Osteoblast (primary cell): Measurements from ENCODE around the gene SLC22A5. TPM values are rescaled to one million over a fixed set of nuclear protein-coding genes. Genes with fewer than 3 reads are reported as not detected.

Source experiments
- DNase-seq: peaks from one replicate; pipeline ENCODE4 v3.0.0; 2011; ENCODE audit warnings: low spot score, mixed read lengths; ENCODE audit not compliant: insufficient read length; ENCODE audit errors: missing footprints
- H2AFZ ChIP-seq: 2 replicates; pipeline ENCODE4 v1.6.0; 2011; ENCODE audit warnings: mild to moderate bottlenecking, low read length
- H3K27ac ChIP-seq: 2 replicates; pipeline ENCODE4 v1.5.1; 2011; ENCODE audit warnings: mild to moderate bottlenecking, low read depth, low read length, moderate library complexity
- H3K27me3 ChIP-seq: 2 replicates; pipeline ENCODE4 v1.6.0; 2012; ENCODE audit warnings: mild to moderate bottlenecking, control low read depth, inconsistent platforms, low read length, moderate library complexity; ENCODE audit not compliant: insufficient read depth
- H3K36me3 ChIP-seq: 2 replicates; pipeline ENCODE4 v1.5.1; 2011; ENCODE audit warnings: mild to moderate bottlenecking, low read length, control low read depth, moderate library complexity; ENCODE audit not compliant: insufficient read depth
- H3K4me1 ChIP-seq: 2 replicates; pipeline ENCODE4 v1.5.1; 2011; ENCODE audit warnings: mild to moderate bottlenecking, low read length, control low read depth, moderate library complexity; ENCODE audit not compliant: insufficient read depth
- H3K4me2 ChIP-seq: 2 replicates; pipeline ENCODE4 v1.6.0; 2011; ENCODE audit warnings: mild to moderate bottlenecking, low read length; ENCODE audit not compliant: insufficient read depth
- H3K4me3 ChIP-seq: fragments of 200-600 bp; sonication (generic); 3 replicates; pipeline ENCODE4 v1.5.1; 2012; ENCODE audit warnings: mild to moderate bottlenecking, low read length, inconsistent platforms; ENCODE audit not compliant: insufficient read depth
- H3K79me2 ChIP-seq: 2 replicates; pipeline ENCODE4 v1.6.0; 2012; ENCODE audit warnings: mild to moderate bottlenecking, low read length, control low read depth, inconsistent platforms; ENCODE audit not compliant: insufficient read depth
- H3K9me3 ChIP-seq: 2 replicates; pipeline ENCODE4 v1.5.1; 2011; ENCODE audit warnings: low read depth, low read length, control low read depth
- H4K20me1 ChIP-seq: 2 replicates; pipeline ENCODE4 v1.6.0; 2012; ENCODE audit warnings: mild to moderate bottlenecking, low read length, control low read depth; ENCODE audit not compliant: insufficient read depth
- CTCF ChIP-seq: IDR thresholded peaks from 2 replicates; pipeline ENCODE4 v1.5.1; 2011; ENCODE audit warnings: mild to moderate bottlenecking, low read depth, low read length, moderate library complexity; ENCODE audit errors: extremely low read depth
- total RNA-seq: library from RNA; depleted of rRNA; stranded (reverse); fragments of >200 nt; gene quantifications from 2 replicates; pipeline ENCODE4 v1.2.3, GENCODE V29; 2012

SLC22A5 gene
- total RNA-seq, 1 donor = 5.4 TPM

GRCh38 chr5:132380741-132381140, 11.2 kb downstream of the SLC22A5 start:
- Histone ChIP-seq H3K4me1 (peaks cover 7% of the 10 kb centered on the region), H4K20me1 (no peaks in the 10 kb centered on the region), H3K36me3 (no peaks in the 10 kb centered on the region), H3K4me3 (no peak overlapping the region), H3K27me3 (no peaks in the 10 kb centered on the region), H3K4me2 (no peak overlapping the region), H2AFZ (no peak overlapping the region), H3K79me2 (no peaks in the 10 kb centered on the region), H3K9me3 (no peaks in the 10 kb centered on the region), H3K27ac (no peak overlapping the region)
- no peak for DNase-seq
- no peak for TF ChIP-seq CTCF

DNA sequence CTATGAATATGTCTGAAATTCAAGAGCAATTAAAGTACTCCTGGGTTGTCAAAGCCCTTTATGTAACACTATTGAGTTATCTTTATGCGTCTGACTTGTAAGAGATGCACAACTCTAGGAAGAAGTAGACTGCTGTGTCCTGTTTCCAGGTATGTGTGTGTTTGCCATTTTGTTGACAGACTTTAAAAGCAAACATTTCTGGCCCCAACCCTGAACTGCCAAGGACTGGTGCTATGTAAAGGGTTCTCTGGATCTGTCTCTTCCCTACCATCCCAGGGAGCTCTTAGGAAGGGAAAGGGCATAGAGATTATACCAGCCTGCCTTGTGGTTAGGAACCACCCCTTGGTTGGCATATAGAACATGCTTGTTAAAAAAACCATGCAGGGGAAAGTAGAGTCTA, 12.1 kb downstream of the SLC22A5 start:
- no peak for DNase-seq
- H3K4me3 ChIP-seq = no peak overlapping the region
- no peak overlapping the region for H3K4me2 ChIP-seq
- H3K27me3 ChIP-seq = no peaks in the 10 kb centered on the region
- no peaks in the 10 kb centered on the region for H3K79me2 ChIP-seq
- H2AFZ ChIP-seq = no peak overlapping the region
- H4K20me1 ChIP-seq = no peaks in the 10 kb centered on the region
- TF ChIP-seq CTCF = no peak
- no peaks in the 10 kb centered on the region for H3K9me3 ChIP-seq
- H3K36me3 ChIP-seq = no peaks in the 10 kb centered on the region
- H3K4me1 ChIP-seq = peaks cover 8% of the 10 kb centered on the region
- no peak overlapping the region for H3K27ac ChIP-seq

DNA sequence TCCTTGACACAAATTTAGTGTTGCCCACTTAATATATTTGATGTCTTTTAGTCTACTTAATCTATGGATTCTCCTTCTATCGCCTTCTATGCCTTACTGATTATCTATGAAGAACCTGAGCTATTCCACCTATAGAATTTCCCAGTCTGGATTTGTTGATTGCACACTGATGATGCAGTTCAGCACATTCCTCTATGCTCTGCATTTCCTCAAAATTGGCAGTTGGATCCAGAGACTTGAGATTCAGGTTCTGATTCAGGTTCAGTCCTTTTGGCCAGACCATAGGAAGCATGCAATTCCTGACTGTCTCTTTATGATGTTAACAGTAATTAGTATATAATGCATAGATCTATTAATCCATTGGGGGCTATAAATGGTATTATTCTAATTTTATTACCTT, 13.8 kb downstream of the SLC22A5 start:
- Histone ChIP-seq H3K36me3 (no peaks in the 10 kb centered on the region), H3K79me2 (no peaks in the 10 kb centered on the region), H3K4me3 (no peak overlapping the region), H3K4me1 (peaks cover 24% of the 10 kb centered on the region), H3K27me3 (no peaks in the 10 kb centered on the region), H4K20me1 (no peaks in the 10 kb centered on the region), H3K4me2 (no peak overlapping the region), H2AFZ (no peak overlapping the region), H3K27ac (no peak overlapping the region), H3K9me3 (no peaks in the 10 kb centered on the region)
- no peak for DNase-seq
- no peak for TF ChIP-seq CTCF

GRCh38 chr5:132383984-132384383, 14.5 kb downstream of the SLC22A5 start:
- Histone ChIP-seq H3K79me2 (no peaks in the 10 kb centered on the region), H3K27me3 (no peaks in the 10 kb centered on the region), H3K4me3 (no peak overlapping the region), H4K20me1 (no peaks in the 10 kb centered on the region), H3K9me3 (no peaks in the 10 kb centered on the region), H3K27ac (no peak overlapping the region), H3K4me2 (no peak overlapping the region), H3K4me1 (peaks cover 31% of the 10 kb centered on the region), H2AFZ (no peak overlapping the region), H3K36me3 (no peaks in the 10 kb centered on the region)
- no peak for DNase-seq
- no peak for TF ChIP-seq CTCF
